Prostate gland (tissue), 2 donors: Measurements from ENCODE around the gene EPS8.

Experiments
- CTCF ChIP-seq, 4 experiments: fragments of 200-600 bp in 2 of 4; fragments of 450-650 bp in 2 of 4; sonication (generic) in 2 of 4; IDR thresholded peaks; 1 replicate in 3 of 4; 2 replicates in 1 of 4; pipeline ENCODE4 v1.5.1; 2016 to 2019; ENCODE audit warnings: antibody characterized with exemption in 4 of 4, mild to moderate bottlenecking in 2 of 4, moderate library complexity in 2 of 4
- POLR2A ChIP-seq: fragments of 450-650 bp; IDR thresholded peaks from one replicate; pipeline ENCODE4 v1.6.1; 2016; ENCODE audit warnings: antibody characterized with exemption, mild to moderate bottlenecking
- POLR2AphosphoS5 ChIP-seq: sonication (generic); formaldehyde crosslinking; IDR thresholded peaks from one replicate; pipeline ENCODE4 v1.6.1; 2017; ENCODE audit warnings: antibody characterized with exemption

GRCh38 chr12:15837141-15837790 is 48.1 kb upstream of the EPS8 start:
- no peak for TF ChIP-seq POLR2A
- TF ChIP-seq CTCF (IDR thresholded peaks at IDR 0.05) = no peak
- no peak for TF ChIP-seq POLR2AphosphoS5
